Glutamatergic neuron (in vitro differentiated cells): ENCODE measurements around the gene TMEM132C. TPM values are rescaled to one million over a fixed set of nuclear protein-coding genes. Genes with fewer than 3 reads are reported as not detected.
A peak's percentile ranks its signal among the peaks of the same experiment; 100 is the strongest.

Experiments
- DNase-seq: peaks from one replicate; pipeline ENCODE4 v3.0.0; 2022
- H3K27ac Mint-ChIP-seq: one replicate; pipeline ENCODE4 v1.8.0; 2020; ENCODE audit warnings: mild to moderate bottlenecking, mixed read lengths, inconsistent platforms; ENCODE audit not compliant: unreplicated experiment
- H3K27me3 Mint-ChIP-seq: one replicate; pipeline ENCODE4 v1.8.0; 2020; ENCODE audit warnings: mild to moderate bottlenecking, moderate library complexity, mixed read lengths, inconsistent platforms; ENCODE audit not compliant: unreplicated experiment
- H3K36me3 Mint-ChIP-seq: one replicate; pipeline ENCODE4 v1.8.0; 2020; ENCODE audit warnings: mild to moderate bottlenecking, mixed read lengths, inconsistent platforms; ENCODE audit not compliant: unreplicated experiment
- H3K4me1 Mint-ChIP-seq: one replicate; pipeline ENCODE4 v1.8.0; 2020; ENCODE audit warnings: mild to moderate bottlenecking, low read depth, mixed read lengths, inconsistent platforms; ENCODE audit not compliant: unreplicated experiment
- H3K4me3 Mint-ChIP-seq: one replicate; pipeline ENCODE4 v1.8.0; 2020; ENCODE audit warnings: mild to moderate bottlenecking, mixed read lengths, inconsistent platforms; ENCODE audit not compliant: unreplicated experiment
- H3K9me3 Mint-ChIP-seq: one replicate; pipeline ENCODE4 v1.8.0; 2020; ENCODE audit warnings: mild to moderate bottlenecking, moderate library complexity, mixed read lengths, inconsistent platforms; ENCODE audit not compliant: unreplicated experiment
- total RNA-seq: library from RNA; stranded (reverse); fragmentation: NEBNext Ultra II Directional; extraction: Animal tissue kit (Norgen Biotek cat#: 25700); gene quantifications from one replicate; pipeline ENCODE4 v1.2.1, GENCODE V29; 2021; ENCODE audit not compliant: unreplicated experiment
- TF ChIP-seq, protein P1 (sequence below): fragments of 200-600 bp; sonication (generic); IDR thresholded peaks from one replicate; pipeline ENCODE4 v1.5.0; 2021; ENCODE audit not compliant: partially characterized antibody, unreplicated experiment

The TMEM132C gene
- total RNA-seq, 1 donor from 2014 or later: 8.0 TPM

DNA sequence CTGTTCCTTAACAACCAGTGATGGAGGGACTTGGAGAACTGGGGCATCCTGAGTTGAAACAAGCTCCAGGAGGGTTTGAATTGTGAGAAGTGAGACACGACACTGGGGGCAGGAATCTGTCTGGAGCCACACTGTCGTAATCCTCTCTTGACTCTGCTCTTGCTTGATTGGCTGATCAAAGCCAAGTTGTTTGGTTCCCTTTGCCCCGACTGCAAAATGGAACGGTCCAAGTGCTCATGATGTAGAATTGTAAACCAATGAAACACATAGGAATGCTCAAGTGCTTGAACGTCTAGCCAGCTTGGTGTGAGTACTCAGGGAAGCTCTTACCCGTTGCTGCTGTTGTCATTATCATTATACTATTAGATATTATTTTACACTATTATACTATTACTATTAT, 98.1 kb downstream of the TMEM132C start:
- no peak overlapping the region for H3K27ac Mint-ChIP-seq
- H3K9me3 Mint-ChIP-seq: peaks cover 2% of the 10 kb centered on the region
- DNase-seq: no peak
- H3K27me3 Mint-ChIP-seq: peaks cover 4% of the 10 kb centered on the region
- no peak overlapping the region for H3K4me3 Mint-ChIP-seq
- H3K4me1 Mint-ChIP-seq: peaks cover 4% of the 10 kb centered on the region
- TF ChIP-seq, protein P1, sequence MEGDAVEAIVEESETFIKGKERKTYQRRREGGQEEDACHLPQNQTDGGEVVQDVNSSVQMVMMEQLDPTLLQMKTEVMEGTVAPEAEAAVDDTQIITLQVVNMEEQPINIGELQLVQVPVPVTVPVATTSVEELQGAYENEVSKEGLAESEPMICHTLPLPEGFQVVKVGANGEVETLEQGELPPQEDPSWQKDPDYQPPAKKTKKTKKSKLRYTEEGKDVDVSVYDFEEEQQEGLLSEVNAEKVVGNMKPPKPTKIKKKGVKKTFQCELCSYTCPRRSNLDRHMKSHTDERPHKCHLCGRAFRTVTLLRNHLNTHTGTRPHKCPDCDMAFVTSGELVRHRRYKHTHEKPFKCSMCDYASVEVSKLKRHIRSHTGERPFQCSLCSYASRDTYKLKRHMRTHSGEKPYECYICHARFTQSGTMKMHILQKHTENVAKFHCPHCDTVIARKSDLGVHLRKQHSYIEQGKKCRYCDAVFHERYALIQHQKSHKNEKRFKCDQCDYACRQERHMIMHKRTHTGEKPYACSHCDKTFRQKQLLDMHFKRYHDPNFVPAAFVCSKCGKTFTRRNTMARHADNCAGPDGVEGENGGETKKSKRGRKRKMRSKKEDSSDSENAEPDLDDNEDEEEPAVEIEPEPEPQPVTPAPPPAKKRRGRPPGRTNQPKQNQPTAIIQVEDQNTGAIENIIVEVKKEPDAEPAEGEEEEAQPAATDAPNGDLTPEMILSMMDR: no peak
- H3K36me3 Mint-ChIP-seq: peaks cover under 1% of the 10 kb centered on the region

DNA sequence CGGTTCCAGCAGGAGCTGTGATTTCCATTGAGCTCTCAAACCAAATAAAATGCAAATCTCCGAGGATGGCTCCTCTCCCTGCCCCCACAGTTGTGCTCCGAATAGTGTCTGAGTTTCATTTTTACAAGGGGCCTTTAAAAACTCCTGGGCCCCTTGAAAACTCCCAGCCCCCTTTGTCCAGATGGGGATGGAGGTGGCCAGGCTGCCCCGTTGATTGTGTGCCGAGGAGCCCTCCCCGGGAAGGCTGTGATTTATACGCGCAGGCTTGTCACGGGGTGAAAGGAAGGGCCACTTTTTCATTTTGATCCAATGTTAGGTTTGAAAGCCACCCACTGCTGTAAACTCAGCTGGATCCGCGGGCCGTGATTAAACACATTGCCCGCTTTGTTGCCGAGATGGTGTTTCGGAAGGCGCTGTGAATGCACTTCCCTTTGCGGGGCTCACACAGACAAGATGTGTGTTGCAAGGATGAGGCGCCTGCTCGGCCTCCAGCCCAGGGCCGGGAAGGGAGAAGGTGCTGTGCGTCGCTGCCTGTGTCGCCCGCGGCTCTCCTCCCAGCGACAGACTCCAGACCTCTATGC, 98.8 kb downstream of the TMEM132C start:
- Mint-ChIP-seq H3K27ac (no peak overlapping the region), H3K27me3 (peaks cover 2% of the 10 kb centered on the region), H3K4me3 (peak overlapping the region; percentile 47), H3K9me3 (peaks cover 2% of the 10 kb centered on the region), H3K4me1 (peaks cover 4% of the 10 kb centered on the region), H3K36me3 (peaks cover 5% of the 10 kb centered on the region)
- TF ChIP-seq, protein P1: no peak
- DNase-seq: peak; percentile 23

DNA sequence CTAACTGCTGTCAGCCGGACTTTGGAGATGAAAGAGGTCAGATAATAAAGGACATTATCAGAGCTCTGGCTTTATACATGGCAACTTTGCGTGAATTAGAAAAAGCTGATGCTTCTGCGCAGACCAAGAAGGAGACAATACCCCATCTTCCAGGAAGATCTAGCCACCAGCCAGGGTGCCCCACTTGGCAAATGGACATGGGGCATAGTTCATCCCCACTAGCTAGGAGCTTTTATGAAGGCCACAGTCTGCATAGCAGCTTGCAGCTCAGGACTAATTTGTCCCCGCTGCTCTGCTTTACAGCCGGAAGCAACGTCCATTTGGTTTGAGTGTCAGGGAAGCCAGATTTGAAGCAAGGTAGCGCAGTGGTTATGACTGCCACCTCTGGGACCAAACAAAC, 101.0 kb downstream of the TMEM132C start:
- peaks cover 5% of the 10 kb centered on the region for H3K36me3 Mint-ChIP-seq
- no peak overlapping the region for H3K4me3 Mint-ChIP-seq
- TF ChIP-seq, protein P1: no peak
- peaks cover 2% of the 10 kb centered on the region for H3K9me3 Mint-ChIP-seq
- no peak overlapping the region for H3K27ac Mint-ChIP-seq
- H3K27me3 Mint-ChIP-seq: peaks cover 5% of the 10 kb centered on the region
- H3K4me1 Mint-ChIP-seq: peaks cover 4% of the 10 kb centered on the region
- DNase-seq: no peak

DNA sequence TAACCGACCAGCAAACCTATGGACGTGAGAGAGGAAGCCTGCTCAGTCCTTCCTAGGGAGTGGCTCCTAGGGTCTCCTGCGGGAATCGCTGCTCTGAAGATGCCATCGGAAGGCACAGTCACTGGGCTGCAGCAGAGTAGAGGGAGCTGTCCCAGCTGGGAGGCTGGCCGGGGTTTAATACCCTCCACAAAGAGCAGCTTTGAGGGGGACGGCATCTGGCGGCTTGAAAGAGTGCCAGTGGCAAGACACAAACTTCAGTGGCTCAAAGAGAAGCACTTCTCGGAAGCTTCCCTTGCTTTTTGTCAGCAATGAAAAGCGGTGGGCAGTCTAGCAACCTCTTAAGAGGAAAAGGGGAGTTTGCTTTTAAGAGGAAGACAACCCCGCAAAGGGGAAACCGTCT, 114.6 kb downstream of the TMEM132C start:
- no peaks in the 10 kb centered on the region for H3K4me1 Mint-ChIP-seq
- no peak for DNase-seq
- TF ChIP-seq, protein P1: no peak
- peaks cover 9% of the 10 kb centered on the region for H3K9me3 Mint-ChIP-seq
- peaks cover 6% of the 10 kb centered on the region for H3K27me3 Mint-ChIP-seq
- no peak overlapping the region for H3K27ac Mint-ChIP-seq
- no peak overlapping the region for H3K4me3 Mint-ChIP-seq
- H3K36me3 Mint-ChIP-seq: peaks cover 27% of the 10 kb centered on the region

DNA sequence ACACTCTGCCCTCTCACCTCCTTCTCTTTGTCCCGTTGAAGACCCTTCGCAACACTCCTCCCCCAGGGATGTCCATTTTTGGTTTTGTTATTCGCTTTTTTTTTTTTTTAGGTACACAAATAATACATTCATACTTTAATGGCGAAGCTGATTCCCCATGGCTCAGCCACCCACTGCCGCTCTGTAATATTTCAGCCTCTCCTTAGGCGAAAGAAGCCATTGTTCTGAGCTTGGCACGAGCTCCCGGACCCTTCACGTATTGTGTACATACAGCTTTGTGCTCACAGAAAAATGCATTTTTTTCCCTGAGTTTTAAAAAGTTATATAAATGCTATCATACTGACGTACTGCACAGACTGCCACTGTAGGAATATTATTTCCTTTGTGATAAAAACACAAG, 115.0 kb downstream of the TMEM132C start:
- Mint-ChIP-seq H3K27me3 (peaks cover 6% of the 10 kb centered on the region), H3K4me3 (no peak overlapping the region), H3K36me3 (peaks cover 27% of the 10 kb centered on the region), H3K4me1 (no peaks in the 10 kb centered on the region), H3K27ac (no peak overlapping the region), H3K9me3 (peaks cover 8% of the 10 kb centered on the region)
- DNase-seq: no peak
- TF ChIP-seq, protein P1: no peak
